Mesendoderm (in vitro differentiated cells): ENCODE data around the gene SI. TPM values are rescaled to one million over a fixed set of nuclear protein-coding genes. Genes with fewer than 3 reads are reported as not detected.

Source experiments
- small RNA-seq: library from polyadenylated mRNA; stranded (forward); fragments of <200 nt; extraction: miRNeasy Mini kit (QIAGEN cat#:217004); gene quantifications from one replicate; pipeline ENCODE3, GENCODE V24; 2013; ENCODE audit not compliant: insufficient read depth

SI gene

Small RNA genes within 50 kb of the gene (small RNA-seq; reads per million reads assigned to genes)
- not detected for gene RF00019
